GM12878 (cell line): ENCODE results near the gene CSMD2.

Experiments used
- CTCF ChIP-seq, 3 experiments: IDR thresholded peaks in 2 of 3; conservative IDR thresholded peaks in 1 of 3; 2 replicates each; pipeline ENCODE4 v1.5.1; 2011; ENCODE audit warnings: low read depth in 3 of 3, low read length in 3 of 3, mild to moderate bottlenecking in 3 of 3, control low read depth in 2 of 3, moderate library complexity in 2 of 3, inconsistent platforms in 1 of 3, mixed read lengths in 1 of 3; ENCODE audit not compliant: control insufficient read depth in 2 of 3, insufficient read depth in 1 of 3; ENCODE audit errors: extremely low read depth in 1 of 3
- MXI1 ChIP-seq: fragments of 150-350 bp; IDR thresholded peaks from 2 replicates; pipeline ENCODE4 v1.6.1; 2011; ENCODE audit warnings: low read depth, mild to moderate bottlenecking, inconsistent platforms, low read length, improper control_type of control experiment
- POLR2A ChIP-seq: IDR thresholded peaks from 2 replicates; pipeline ENCODE4 v1.6.1; 2011; ENCODE audit warnings: low read depth, mild to moderate bottlenecking, low read length
- POLR2AphosphoS5 ChIP-seq: IDR thresholded peaks from 2 replicates; pipeline ENCODE4 v1.6.1; 2011; ENCODE audit warnings: mild to moderate bottlenecking, low read length, inconsistent platforms
- ZNF274 ChIP-seq: IDR thresholded peaks from one replicate; pipeline ENCODE4 v1.8.0; 2011; ENCODE audit not compliant: insufficient read length, insufficient read depth

DNA sequence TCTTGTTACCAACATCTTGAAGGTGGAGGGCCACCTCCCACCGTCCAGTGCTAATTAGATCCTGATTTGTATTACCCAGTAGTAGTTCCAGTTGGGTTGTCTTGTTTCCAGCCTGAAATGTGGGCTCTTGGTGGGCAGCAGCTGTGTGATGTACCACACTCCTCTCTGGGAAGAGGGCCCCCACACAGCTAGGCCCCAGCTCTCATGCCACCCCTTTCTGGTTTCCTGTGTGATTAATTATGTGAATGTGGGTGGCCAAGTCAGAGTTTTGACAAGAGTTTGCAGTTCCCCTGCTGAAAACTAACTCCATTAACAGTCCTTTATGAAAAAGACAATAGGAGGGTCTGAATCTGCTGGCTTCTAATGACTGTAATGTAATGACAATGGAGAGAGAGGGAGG lies 297.3 kb downstream of the CSMD2 start:
- TF ChIP-seq POLR2AphosphoS5 (no peak), POLR2A (no peak), CTCF (IDR thresholded peaks at IDR 0.05 in 2 of 3, conservative IDR thresholded peaks at IDR 0.05 in 1 of 3; ENCODE audit: control insufficient read depth in 2 of 3, extremely low read depth in 1 of 3, insufficient read depth in 1 of 3, low read depth in 3 of 3, low read length in 3 of 3) (no peak), ZNF274 (no peak), MXI1 (no peak)
